Measurements from ENCODE around the gene GNAQ. TPM values are rescaled to one million over a fixed set of nuclear protein-coding genes. Genes with fewer than 3 reads are reported as not detected.

Gene GNAQ
- total RNA-seq, 1 experiment from 2014 or later, result 34.1 TPM

GRCh38 chr9:77679661-77680368 lies 351.8 kb downstream of the GNAQ start:
- H3K27ac Mint-ChIP-seq (ENCODE audit: unreplicated experiment), result no peak overlapping the region
- intact Hi-C loops (cut with micrococcal nuclease; ENCODE audit: unreplicated experiment), result no loop called here
- no peaks in the 10 kb centered on the region for H3K27me3 Mint-ChIP-seq (ENCODE audit: unreplicated experiment)
- TF ChIP-seq, protein P1, sequence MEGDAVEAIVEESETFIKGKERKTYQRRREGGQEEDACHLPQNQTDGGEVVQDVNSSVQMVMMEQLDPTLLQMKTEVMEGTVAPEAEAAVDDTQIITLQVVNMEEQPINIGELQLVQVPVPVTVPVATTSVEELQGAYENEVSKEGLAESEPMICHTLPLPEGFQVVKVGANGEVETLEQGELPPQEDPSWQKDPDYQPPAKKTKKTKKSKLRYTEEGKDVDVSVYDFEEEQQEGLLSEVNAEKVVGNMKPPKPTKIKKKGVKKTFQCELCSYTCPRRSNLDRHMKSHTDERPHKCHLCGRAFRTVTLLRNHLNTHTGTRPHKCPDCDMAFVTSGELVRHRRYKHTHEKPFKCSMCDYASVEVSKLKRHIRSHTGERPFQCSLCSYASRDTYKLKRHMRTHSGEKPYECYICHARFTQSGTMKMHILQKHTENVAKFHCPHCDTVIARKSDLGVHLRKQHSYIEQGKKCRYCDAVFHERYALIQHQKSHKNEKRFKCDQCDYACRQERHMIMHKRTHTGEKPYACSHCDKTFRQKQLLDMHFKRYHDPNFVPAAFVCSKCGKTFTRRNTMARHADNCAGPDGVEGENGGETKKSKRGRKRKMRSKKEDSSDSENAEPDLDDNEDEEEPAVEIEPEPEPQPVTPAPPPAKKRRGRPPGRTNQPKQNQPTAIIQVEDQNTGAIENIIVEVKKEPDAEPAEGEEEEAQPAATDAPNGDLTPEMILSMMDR (IDR thresholded peaks at IDR 0.05; ENCODE audit: unreplicated experiment), result no peak
- DNase-seq, result no peak
- H3K4me3 Mint-ChIP-seq (ENCODE audit: low read depth, unreplicated experiment), result no peak overlapping the region
- no peaks in the 10 kb centered on the region for H3K9me3 Mint-ChIP-seq (ENCODE audit: low read depth, unreplicated experiment)
- BruUV-seq (replicated peaks), result no TSS peak
- H3K4me1 Mint-ChIP-seq (ENCODE audit: low read depth, unreplicated experiment), result no peaks in the 10 kb centered on the region
- CTCF ChIA-PET, result no interaction called here
- no peaks in the 10 kb centered on the region for H3K36me3 Mint-ChIP-seq (ENCODE audit: insufficient read depth, unreplicated experiment)

GRCh38 chr9:77679088-77679487 lies 352.5 kb downstream of the GNAQ start:
- Mint-ChIP-seq H3K4me3 (ENCODE audit: low read depth, unreplicated experiment) (no peak overlapping the region), H3K9me3 (ENCODE audit: low read depth, unreplicated experiment) (no peaks in the 10 kb centered on the region), H3K4me1 (ENCODE audit: low read depth, unreplicated experiment) (no peaks in the 10 kb centered on the region), H3K27me3 (ENCODE audit: unreplicated experiment) (no peaks in the 10 kb centered on the region), H3K27ac (ENCODE audit: unreplicated experiment) (no peak overlapping the region), H3K36me3 (ENCODE audit: insufficient read depth, unreplicated experiment) (no peaks in the 10 kb centered on the region)
- TF ChIP-seq, protein P1 (IDR thresholded peaks at IDR 0.05; ENCODE audit: unreplicated experiment), result no peak
- DNase-seq, result no peak
- no TSS peak for BruUV-seq (replicated peaks)
- CTCF ChIA-PET, result no interaction called here
- intact Hi-C loops (cut with micrococcal nuclease; ENCODE audit: unreplicated experiment), result no loop called here

DNA sequence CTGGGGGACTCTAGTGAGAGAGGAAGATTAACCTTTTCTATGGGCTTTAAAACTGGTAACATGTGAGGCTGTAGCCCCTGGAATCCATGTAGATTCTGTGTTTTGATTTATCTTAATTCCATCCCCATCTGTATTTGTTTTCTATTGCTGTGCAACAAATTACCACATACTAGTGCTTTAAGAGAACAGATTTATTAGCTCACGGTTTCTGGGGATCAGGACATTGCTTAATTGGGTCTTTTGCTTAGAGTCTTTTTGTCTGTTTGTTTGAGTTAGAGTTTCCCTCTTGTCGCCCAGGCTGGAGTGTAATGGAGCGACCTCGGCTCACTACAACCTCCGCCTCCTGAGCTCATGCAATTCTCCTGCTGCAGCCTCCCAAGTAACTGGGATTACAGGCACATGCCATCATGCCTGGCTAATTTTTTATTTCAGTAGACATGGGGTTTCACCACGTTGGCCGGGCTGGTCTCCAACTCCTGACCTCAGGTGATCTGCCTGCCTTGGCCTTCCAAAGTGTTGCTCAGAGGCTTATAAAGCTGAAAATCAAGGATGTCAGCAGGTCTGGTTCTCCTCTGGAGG lies 353.6 kb downstream of the GNAQ start:
- no TSS peak for BruUV-seq (replicated peaks)
- DNase-seq, result no peak
- TF ChIP-seq, protein P1 (IDR thresholded peaks at IDR 0.05; ENCODE audit: unreplicated experiment), result no peak
- Mint-ChIP-seq H3K4me1 (ENCODE audit: low read depth, unreplicated experiment) (no peaks in the 10 kb centered on the region), H3K36me3 (ENCODE audit: insufficient read depth, unreplicated experiment) (no peaks in the 10 kb centered on the region), H3K27me3 (ENCODE audit: unreplicated experiment) (no peaks in the 10 kb centered on the region), H3K4me3 (ENCODE audit: low read depth, unreplicated experiment) (no peak overlapping the region), H3K9me3 (ENCODE audit: low read depth, unreplicated experiment) (no peaks in the 10 kb centered on the region), H3K27ac (ENCODE audit: unreplicated experiment) (no peak overlapping the region)
- intact Hi-C loops (cut with micrococcal nuclease; ENCODE audit: unreplicated experiment), result no loop called here
- CTCF ChIA-PET, result interaction anchor here (0.6 kb wide), 1 partner anchor 114 kb away, joined by 5 read pairs; no protein-coding TSS in a partner anchor

GRCh38 chr9:77677397-77677796 lies 354.2 kb downstream of the GNAQ start:
- Mint-ChIP-seq H3K9me3 (ENCODE audit: low read depth, unreplicated experiment) (no peaks in the 10 kb centered on the region), H3K27me3 (ENCODE audit: unreplicated experiment) (no peaks in the 10 kb centered on the region), H3K27ac (ENCODE audit: unreplicated experiment) (no peak overlapping the region), H3K36me3 (ENCODE audit: insufficient read depth, unreplicated experiment) (no peaks in the 10 kb centered on the region), H3K4me1 (ENCODE audit: low read depth, unreplicated experiment) (no peaks in the 10 kb centered on the region), H3K4me3 (ENCODE audit: low read depth, unreplicated experiment) (no peak overlapping the region)
- CTCF ChIA-PET, result no interaction called here
- intact Hi-C loops (cut with micrococcal nuclease; ENCODE audit: unreplicated experiment), result no loop called here
- no TSS peak for BruUV-seq (replicated peaks)
- no peak for DNase-seq
- TF ChIP-seq, protein P1 (IDR thresholded peaks at IDR 0.05; ENCODE audit: unreplicated experiment), result no peak
